HepG2 (cell line): ENCODE measurements around the gene PDE1C. TPM values are rescaled to one million over a fixed set of nuclear protein-coding genes. Genes with fewer than 3 reads are reported as not detected.

Experiments
- ATAC-seq: fragments of 200-7000 bp; cut with Tn5 transposase; 3 replicates; pipeline ENCODE4 v1.9.1; 2020; ENCODE audit warnings: mild to moderate bottlenecking, moderate library complexity
- BruUV-seq: library from RNA; stranded (reverse); fragments of 400-500 nt; replicated peaks from 2 replicates; lab custom pipeline; 2021; lab: Mats Ljungman, UMichigan
- CTCF ChIA-PET: fragments of 300-600 bp; formaldehyde crosslinking; extraction: SDS; loops from one replicate; lab custom pipeline; 2021; ENCODE audit warnings: low total read pairs, inconsistent platforms, low intra/inter-chr PET ratio; lab: Yijun Ruan, JAX
- POLR2A ChIA-PET: fragments of 350-600 bp; sonication (Branson Sonifier 250); formaldehyde crosslinking; loops from one replicate; lab custom pipeline; 2020; ENCODE audit warnings: antibody characterized with exemption, inconsistent platforms; lab: Yijun Ruan, JAX
- DNase-seq: peaks from one replicate; pipeline ENCODE4 v3.0.0-alpha.2; 2015; ENCODE audit warnings: low spot score
- FAIRE-seq: peaks from 3 replicates; lab custom pipeline; 2011; peaks lifted over from hg19 to GRCh38; lab: Jason Lieb, UNC
- H2AFZ ChIP-seq: one replicate; pipeline ENCODE4 v1.6.1; 2011; ENCODE audit warnings: low read length, inconsistent platforms
- H3K27ac ChIP-seq: fragments of 300-600 bp; 3 replicates; pipeline ENCODE4 v1.8.0; 2011; ENCODE audit warnings: mixed run types, mild to moderate bottlenecking, mixed read lengths, low read length, inconsistent platforms; ENCODE audit not compliant: insufficient read depth; ENCODE audit errors: extremely low read length
- H3K27me3 ChIP-seq, 2 experiments: fragments of 200-600 bp in 1 of 2; 2 replicates in 1 of 2; 3 replicates in 1 of 2; pipeline versions ENCODE4 v1.6.0 to v1.8.0; 2011; ENCODE audit warnings: low read length in 2 of 2, mild to moderate bottlenecking in 2 of 2, moderate library complexity in 2 of 2, inconsistent platforms in 1 of 2; ENCODE audit not compliant: insufficient read depth in 2 of 2, control insufficient read depth in 1 of 2
- H3K36me3 ChIP-seq, 2 experiments: fragments of 200-600 bp in 1 of 2; replicated peaks in 1 of 2; 2 replicates in 1 of 2; 3 replicates in 1 of 2; pipeline versions ENCODE4 v1.5.1 to v1.8.0; 2011; ENCODE audit warnings: low read length in 2 of 2, inconsistent platforms in 1 of 2; ENCODE audit not compliant: insufficient read depth in 2 of 2, control insufficient read depth in 1 of 2
- H3K4me1 ChIP-seq: 2 replicates; pipeline ENCODE4 v1.5.1; 2012; ENCODE audit warnings: low read length, inconsistent platforms; ENCODE audit not compliant: insufficient read depth
- H3K4me2 ChIP-seq: 2 replicates; pipeline ENCODE4 v1.6.0; 2011; ENCODE audit warnings: low read depth, low read length, inconsistent platforms
- H3K4me3 ChIP-seq, 3 experiments: fragments of 200-600 bp in 1 of 3; sonication (generic), shearing (Covaris generic) in 1 of 3; replicated peaks in 1 of 3; 2 replicates each; pipeline ENCODE4 v1.5.1; 2011 to 2016; ENCODE audit warnings: low read length in 3 of 3, inconsistent platforms in 2 of 3, low read depth in 2 of 3, mild to moderate bottlenecking in 2 of 3, control low read depth in 1 of 3, mixed read lengths in 1 of 3; ENCODE audit not compliant: insufficient read depth in 1 of 3
- H3K79me2 ChIP-seq: one replicate; pipeline ENCODE4 v1.6.1; 2011; ENCODE audit warnings: low read length, inconsistent platforms; ENCODE audit not compliant: insufficient read depth
- H3K9ac ChIP-seq: 2 replicates; pipeline ENCODE4 v1.6.0; 2011; ENCODE audit warnings: mild to moderate bottlenecking, low read depth, low read length, inconsistent platforms; ENCODE audit not compliant: insufficient read depth
- H3K9me3 ChIP-seq: 2 replicates; pipeline ENCODE4 v1.5.1; 2012; ENCODE audit warnings: mild to moderate bottlenecking, low read length
- H4K20me1 ChIP-seq: 2 replicates; pipeline ENCODE4 v1.6.0; 2011; ENCODE audit warnings: inconsistent platforms, mild to moderate bottlenecking, low read length, moderate library complexity; ENCODE audit not compliant: insufficient read depth
- JARID2 ChIP-seq: sonication (generic); formaldehyde crosslinking; IDR thresholded peaks from 2 replicates; pipeline ENCODE4 v1.8.1; 2023; ENCODE audit warnings: missing genetic modification reagents, inconsistent platforms; ENCODE audit not compliant: insufficient replicate concordance
- ZNF333 ChIP-seq: sonication (generic); formaldehyde crosslinking; IDR thresholded peaks from 2 replicates; pipeline ENCODE4 v1.4.0; 2020; ENCODE audit warnings: mild to moderate bottlenecking, missing genetic modification reagents, borderline replicate concordance
- ZNF446 ChIP-seq: sonication (generic); formaldehyde crosslinking; IDR thresholded peaks from 2 replicates; pipeline ENCODE4 v1.5.0; 2020; ENCODE audit warnings: mild to moderate bottlenecking, missing genetic modification reagents
- ZNF589 ChIP-seq: sonication (generic); formaldehyde crosslinking; conservative IDR thresholded peaks from 2 replicates; pipeline ENCODE4 v1.8.0; 2022; ENCODE audit warnings: mild to moderate bottlenecking, moderate library complexity, missing genetic modification reagents
- ZNF619 ChIP-seq: sonication (generic); formaldehyde crosslinking; IDR thresholded peaks from 2 replicates; pipeline ENCODE4 v1.4.0; 2020; ENCODE audit warnings: mild to moderate bottlenecking, missing genetic modification reagents
- ZNF83 ChIP-seq: sonication (generic); formaldehyde crosslinking; IDR thresholded peaks from 2 replicates; pipeline ENCODE4 v1.4.0; 2020; ENCODE audit warnings: missing genetic modification reagents, mild to moderate bottlenecking, borderline replicate concordance
- WGBS: methylation state at CpG from one replicate; pipeline ENCODE4 v1.1.6; 2017; ENCODE audit warnings: low lambda C conversion rate; 5-methylcytosine and 5-hydroxymethylcytosine counted together
- in situ Hi-C: cut with HindIII; loops from 2 replicates; pipeline ENCODE4 v1.10.0; 2017; ENCODE audit warnings: low pct_unique_long_range_greater_than_20kb; ENCODE audit not compliant: extremely low pct_ligation_motif_present
- intact Hi-C: fragments of 100-400 bp; cut with micrococcal nuclease; formaldehyde crosslinking; loops from one replicate; pipeline ENCODE4 v1.10.0; 2022; ENCODE audit not compliant: unreplicated experiment
- polyA plus RNA-seq, 8 experiments: library from polyadenylated mRNA; depleted of rRNA in 3 of 8; stranded (reverse) in 7 of 8; unstranded in 1 of 8; fragments of >200 nt; fragmentation: Illumina TruSeq in 4 of 8; extraction: Trizol in 4 of 8; gene quantifications; 2 replicates each; pipeline versions ENCODE4 v1.2.1 to v1.2.3, GENCODE V29; 2011 to 2016; ENCODE audit warnings: low read depth in 4 of 8, missing spikeins in 1 of 8, mixed read lengths in 1 of 8; ENCODE audit not compliant: insufficient read depth in 1 of 8
- total RNA-seq, 5 experiments: library from RNA; depleted of rRNA; stranded (reverse); fragments of >200 nt; fragmentation: Illumina TruSeq; extraction: Trizol; gene quantifications; 2 replicates each; pipeline ENCODE4 v1.2.3, GENCODE V29; 2016; ENCODE audit warnings: low read depth in 1 of 5
- TF ChIP-seq, protein P1 (sequence below): sonication (generic); formaldehyde crosslinking; conservative IDR thresholded peaks from 2 replicates; pipeline ENCODE4 v1.4.0; 2020; ENCODE audit warnings: missing genetic modification reagents

The PDE1C gene
- total and polyA plus RNA-seq, 2 of the 13 experiments (the other 11 are each of a cell fraction or from before 2014, with no cell fraction given): not detected

DNA sequence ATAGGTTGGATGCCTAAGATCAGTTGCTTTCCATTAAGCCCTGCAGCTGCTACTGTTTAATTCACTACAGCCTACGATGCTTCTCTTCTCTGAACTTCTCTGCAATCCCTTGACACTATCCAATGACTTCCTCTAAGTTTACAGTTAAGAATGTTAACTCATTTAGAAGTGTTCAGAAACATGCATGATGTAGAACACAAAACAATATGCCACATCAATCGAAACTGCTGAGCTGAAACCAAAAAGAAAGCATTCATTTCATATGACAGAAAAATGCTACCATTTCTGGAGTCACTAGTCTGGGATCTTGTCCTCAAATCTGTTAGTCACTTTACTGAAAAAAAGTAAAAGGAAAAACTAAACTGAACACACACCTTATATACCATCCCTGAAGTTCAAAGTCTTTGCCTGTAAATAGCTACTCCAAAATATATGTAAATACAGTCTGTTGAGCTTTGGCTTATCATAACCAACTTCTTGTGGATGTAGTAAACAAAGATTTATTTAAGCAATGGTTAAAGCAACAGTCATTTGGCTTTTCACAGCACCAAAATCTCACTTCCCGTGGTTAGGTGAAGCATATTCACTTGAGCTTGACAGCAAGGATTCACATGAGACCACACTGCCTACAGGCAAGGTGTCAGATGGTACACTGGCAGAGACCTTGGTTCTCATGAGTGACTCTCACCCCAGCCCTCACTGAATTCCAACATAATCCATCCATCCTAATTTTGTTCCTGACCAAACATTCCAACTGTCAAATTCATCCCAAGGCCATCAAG, 196.2 kb downstream of the PDE1C start:
- ChIA-PET POLR2A (no interaction called here), CTCF (no interaction called here)
- TF ChIP-seq ZNF333: no peak
- TF ChIP-seq ZNF446: no peak
- TF ChIP-seq JARID2 (CRISPR knock-in tag): no peak
- no peak for TF ChIP-seq ZNF83 (CRISPR knock-in tag)
- H3K27me3 ChIP-seq: no peaks in the 10 kb centered on the region
- H3K4me1 ChIP-seq: no peaks in the 10 kb centered on the region
- whole genome bisulfite sequencing: 0% methylated on average over 3 of the region's 3 CpGs
- no peaks in the 10 kb centered on the region for H3K79me2 ChIP-seq
- H3K36me3 ChIP-seq: no peaks in the 10 kb centered on the region
- H3K9me3 ChIP-seq: no peaks in the 10 kb centered on the region
- DNase-seq (no peak), FAIRE-seq (no peak), ATAC-seq (no peak)
- no peak overlapping the region for H3K4me2 ChIP-seq
- in situ Hi-C loops: no loop called here
- no peak overlapping the region for H3K27ac ChIP-seq
- intact Hi-C loops: no loop called here
- no peak overlapping the region for H3K4me3 ChIP-seq
- no peak overlapping the region for H3K9ac ChIP-seq
- H2AFZ ChIP-seq: no peak overlapping the region
- no TSS peak for BruUV-seq
- H4K20me1 ChIP-seq: no peaks in the 10 kb centered on the region

DNA sequence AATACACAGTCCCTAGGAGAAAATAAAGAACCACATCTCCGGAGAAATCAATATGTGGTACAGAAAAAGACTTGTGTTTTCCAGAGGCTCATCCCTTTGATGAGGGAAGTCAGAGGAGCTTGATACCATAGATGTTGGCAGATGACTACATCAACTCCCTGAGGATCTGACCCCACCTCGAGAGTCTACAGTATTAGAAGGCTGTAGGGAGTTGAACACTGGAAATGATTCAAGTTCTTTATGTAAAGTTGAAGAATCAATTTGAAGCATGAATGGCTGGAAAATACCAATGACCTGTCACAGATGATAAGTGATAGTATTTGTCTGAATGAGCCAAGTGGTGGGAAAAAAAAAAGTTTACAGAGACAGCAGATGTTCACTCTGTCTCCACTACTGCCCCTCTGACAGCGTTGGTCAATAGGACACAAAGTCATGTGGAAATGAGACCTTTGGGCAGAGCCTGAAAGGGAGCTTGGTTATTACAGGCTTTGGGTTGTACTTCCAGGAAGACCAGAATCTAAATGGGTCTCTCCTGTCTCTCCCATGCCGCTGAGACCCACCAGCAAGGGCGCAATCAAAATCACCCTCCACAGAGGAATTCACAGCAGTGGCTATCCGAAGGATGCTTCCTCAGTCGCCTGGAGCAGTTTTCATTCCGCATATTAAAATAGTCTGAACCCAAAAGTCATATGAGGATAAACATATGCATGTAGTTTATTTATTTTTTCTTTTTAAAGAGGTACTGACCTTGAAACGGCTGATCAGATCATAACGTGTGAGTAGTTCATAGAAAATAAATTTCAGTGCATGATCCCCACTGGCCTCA, 197.4 kb downstream of the PDE1C start:
- intact Hi-C loops (no loop called here), in situ Hi-C loops (no loop called here)
- Histone ChIP-seq H3K4me3 (no peak overlapping the region), H3K4me1 (no peaks in the 10 kb centered on the region), H3K9ac (no peak overlapping the region), H2AFZ (no peak overlapping the region), H3K36me3 (no peaks in the 10 kb centered on the region), H3K27ac (no peak overlapping the region), H3K27me3 (no peaks in the 10 kb centered on the region), H3K79me2 (no peaks in the 10 kb centered on the region), H3K4me2 (no peak overlapping the region), H4K20me1 (no peaks in the 10 kb centered on the region), H3K9me3 (peaks cover 2% of the 10 kb centered on the region; the same call in 1 of the 2 replicates)
- ATAC-seq: no peak
- no TSS peak for BruUV-seq
- TF ChIP-seq ZNF589 (CRISPR knock-in tag) (no peak), ZNF619 (CRISPR knock-in tag) (no peak)
- TF ChIP-seq, protein P1, sequence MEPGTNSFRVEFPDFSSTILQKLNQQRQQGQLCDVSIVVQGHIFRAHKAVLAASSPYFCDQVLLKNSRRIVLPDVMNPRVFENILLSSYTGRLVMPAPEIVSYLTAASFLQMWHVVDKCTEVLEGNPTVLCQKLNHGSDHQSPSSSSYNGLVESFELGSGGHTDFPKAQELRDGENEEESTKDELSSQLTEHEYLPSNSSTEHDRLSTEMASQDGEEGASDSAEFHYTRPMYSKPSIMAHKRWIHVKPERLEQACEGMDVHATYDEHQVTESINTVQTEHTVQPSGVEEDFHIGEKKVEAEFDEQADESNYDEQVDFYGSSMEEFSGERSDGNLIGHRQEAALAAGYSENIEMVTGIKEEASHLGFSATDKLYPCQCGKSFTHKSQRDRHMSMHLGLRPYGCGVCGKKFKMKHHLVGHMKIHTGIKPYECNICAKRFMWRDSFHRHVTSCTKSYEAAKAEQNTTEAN: no peak
- ChIA-PET POLR2A (no interaction called here), CTCF (no interaction called here)
- no peak for DNase-seq
- no peak for FAIRE-seq
- whole genome bisulfite sequencing: 10% methylated on average over 9 of the region's 10 CpGs
